HG03196 (cell line): ENCODE results near the gene ANAPC7.
"Not testable (repeated sequence)": the region's sequence is repeated elsewhere in the genome, so short reads cannot be mapped to it uniquely, and the experiment has no call there.

Experiments
- ATAC-seq: cut with Tn5 transposase; IDR thresholded peaks from one replicate; pipeline ENCODE4 v1.9.1; 2021; ENCODE audit not compliant: unreplicated experiment

ANAPC7 gene

GRCh38 chr12:110373962-110374611 is 29.4 kb downstream of the ANAPC7 start:
- ATAC-seq = no peak

- ATAC-seq = no peak
Measured at GRCh38 chr12:110373425-110373824, 30.1 kb downstream of the ANAPC7 start.

GRCh38 chr12:110373025-110373424 is 30.5 kb downstream of the ANAPC7 start:
- no peak for ATAC-seq

- no peak for ATAC-seq
Measured at GRCh38 chr12:110372056-110372425, 31.5 kb downstream of the ANAPC7 start.

- ATAC-seq = peak; percentile 51
Measured at GRCh38 chr12:110371408-110372055, 32.0 kb downstream of the ANAPC7 start.

- ATAC-seq = no peak
Measured at GRCh38 chr12:110370732-110371231, 32.7 kb downstream of the ANAPC7 start.

GRCh38 chr12:110369992-110370391 is 33.5 kb downstream of the ANAPC7 start:
- ATAC-seq = no peak

GRCh38 chr12:110367181-110367864 is 36.2 kb downstream of the ANAPC7 start:
- no peak for ATAC-seq

GRCh38 chr12:110366321-110367142 is 37.0 kb downstream of the ANAPC7 start:
- ATAC-seq = no peak

GRCh38 chr12:110365489-110366320 is 37.8 kb downstream of the ANAPC7 start:
- ATAC-seq = no peak

- ATAC-seq = no peak
Measured at GRCh38 chr12:110361216-110361615, 42.3 kb downstream of the ANAPC7 start.

GRCh38 chr12:110358384-110359097 is 45.0 kb downstream of the ANAPC7 start:
- ATAC-seq = not testable (repeated sequence)

GRCh38 chr12:110355073-110355472 is 48.4 kb downstream of the ANAPC7 start:
- no peak for ATAC-seq

- no peak for ATAC-seq
Measured at GRCh38 chr12:110354172-110354780, 49.2 kb downstream of the ANAPC7 start.

GRCh38 chr12:110353211-110353965 is 50.1 kb downstream of the ANAPC7 start:
- ATAC-seq = no peak

- ATAC-seq = no peak
Measured at GRCh38 chr12:110352401-110352800, 51.1 kb downstream of the ANAPC7 start.

GRCh38 chr12:110351119-110351518 is 52.4 kb downstream of the ANAPC7 start:
- ATAC-seq = no peak

GRCh38 chr12:110349514-110350151 is 53.9 kb downstream of the ANAPC7 start:
- ATAC-seq = no peak
